Left kidney (tissue), 2 donors: ENCODE measurements around the gene TARS2. TPM values are rescaled to one million over a fixed set of nuclear protein-coding genes. Genes with fewer than 3 reads are reported as not detected.

Experiments used
- DNase-seq: peaks from one replicate; pipeline ENCODE4 v3.0.0-alpha.2; 2013
- polyA plus RNA-seq: library from polyadenylated mRNA; unstranded; fragments of 120-200 nt; gene quantifications from one replicate; pipeline ENCODE4 v1.2.1, GENCODE V29; 2013; ENCODE audit not compliant: insufficient read length

TARS2 gene
- polyA plus RNA-seq, 1 donor: 28.8 TPM

- no peak for DNase-seq
Observed at GRCh38 chr1:150555198-150555970, 68.2 kb downstream of the TARS2 start.

DNA sequence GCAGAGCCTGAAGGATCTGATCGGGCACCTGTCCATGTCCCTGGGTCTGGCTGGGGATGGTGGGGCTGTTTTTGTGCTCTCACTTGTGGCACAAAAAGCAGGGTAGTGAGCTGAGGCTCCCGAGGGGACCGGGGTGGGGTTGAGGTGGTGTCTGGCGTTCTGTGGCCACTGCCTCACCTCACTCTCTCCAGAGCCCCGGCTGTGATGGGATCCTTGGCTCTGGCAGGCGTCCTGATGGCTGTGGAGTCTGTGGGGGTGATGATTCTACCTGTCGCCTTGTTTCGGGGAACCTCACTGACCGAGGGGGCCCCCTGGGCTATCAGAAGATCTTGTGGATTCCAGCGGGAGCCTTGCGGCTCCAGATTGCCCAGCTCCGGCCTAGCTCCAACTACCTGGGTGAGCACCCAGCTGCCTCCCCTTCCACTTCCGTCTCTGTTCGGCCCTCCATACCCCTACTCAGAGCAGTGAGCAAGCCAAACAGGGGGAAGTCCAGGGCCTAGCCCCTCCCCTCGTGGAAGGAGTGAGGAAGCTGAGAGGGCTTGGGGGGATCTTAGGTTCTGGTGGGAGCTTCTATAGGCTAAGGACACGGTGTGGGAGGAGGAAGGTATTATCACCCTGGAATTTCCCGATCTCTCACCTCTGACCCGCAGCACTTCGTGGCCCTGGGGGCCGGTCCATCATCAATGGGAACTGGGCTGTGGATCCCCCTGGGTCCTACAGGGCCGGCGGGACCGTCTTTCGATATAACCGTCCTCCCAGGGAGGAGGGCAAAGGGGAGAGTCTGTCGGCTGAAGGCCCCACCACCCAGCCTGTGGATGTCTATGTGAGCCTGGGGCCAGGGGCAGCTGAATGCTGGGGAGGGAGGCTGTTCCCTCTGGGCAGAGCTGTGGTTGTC is 69.0 kb downstream of the TARS2 start:
- DNase-seq: no peak

GRCh38 chr1:150557065-150557600 is 69.9 kb downstream of the TARS2 start:
- no peak for DNase-seq

Other genes with a start within 250 kb of the TARS2 start
- 9.6 TPM for gene CA14, start 229.6 kb upstream of the TARS2 start, polyA plus RNA-seq
- gene APH1A, start 218.4 kb upstream of the TARS2 start, polyA plus RNA-seq: 184 TPM
- gene C1orf54, start 214.6 kb upstream of the TARS2 start, polyA plus RNA-seq: 45.3 TPM
- gene CIART, start 204.9 kb upstream of the TARS2 start, polyA plus RNA-seq: 9.3 TPM
- 65.9 TPM for gene MRPS21, start 193.6 kb upstream of the TARS2 start, polyA plus RNA-seq
- gene PRPF3, start 165.9 kb upstream of the TARS2 start, polyA plus RNA-seq: 129 TPM
- gene RPRD2, start 123.3 kb upstream of the TARS2 start, polyA plus RNA-seq: 58.3 TPM
- gene ECM1, start 20.7 kb downstream of the TARS2 start, polyA plus RNA-seq: 11.9 TPM
- 0.83 TPM for gene FALEC, start 28.3 kb downstream of the TARS2 start, polyA plus RNA-seq
- 10.4 TPM for gene ADAMTSL4, start 62.0 kb downstream of the TARS2 start, polyA plus RNA-seq
- 200 TPM for gene MCL1, start 92.2 kb downstream of the TARS2 start, polyA plus RNA-seq
- gene ENSA, start 142.2 kb downstream of the TARS2 start, polyA plus RNA-seq: 224 TPM
- 42.6 TPM for gene GOLPH3L, start 209.7 kb downstream of the TARS2 start, polyA plus RNA-seq
- not detected for gene HORMAD1, start 233.5 kb downstream of the TARS2 start, polyA plus RNA-seq